ENCODE results near the gene RPS17. TPM values are rescaled to one million over a fixed set of nuclear protein-coding genes. Genes with fewer than 3 reads are reported as not detected.

RPS17 gene
- total and polyA plus RNA-seq, 8 donors = 1,218 to 2,546 (median 2,305) TPM

DNA sequence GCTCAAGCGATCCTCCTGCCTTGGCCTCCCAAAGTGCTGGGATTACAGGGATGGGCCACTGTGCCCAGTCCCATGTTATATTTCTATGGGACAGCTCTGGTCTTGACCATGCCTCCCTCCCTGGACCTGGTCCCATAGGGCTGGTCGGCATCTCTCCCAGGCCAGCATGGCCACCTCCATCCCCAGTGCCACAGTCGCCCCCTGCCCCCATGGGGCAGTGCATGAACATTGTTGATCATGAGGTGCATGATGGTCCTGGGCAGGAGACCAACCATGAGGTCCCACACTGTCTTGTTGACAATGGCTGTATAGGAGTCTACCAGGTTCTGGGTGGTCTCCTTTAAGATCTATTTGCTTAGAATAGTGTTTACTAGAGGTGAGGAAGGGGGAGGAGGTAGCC is 6.5 kb downstream of the RPS17 start:
- Histone ChIP-seq H3K27ac (no peak overlapping the region), H3K9me3 (no peaks in the 10 kb centered on the region), H3K27me3 (no peaks in the 10 kb centered on the region), H3K36me3 (peaks cover 0 to 62% of the 10 kb centered on the region in 2 donors), H3K4me1 (peaks cover 4 to 22% of the 10 kb centered on the region in 2 donors), H3K4me3 (no peak overlapping the region)
- intact Hi-C loops (cut with DNase I) = no loop called here
- DNase-seq (no peak), ATAC-seq (no peak)
- TF ChIP-seq, protein P1, sequence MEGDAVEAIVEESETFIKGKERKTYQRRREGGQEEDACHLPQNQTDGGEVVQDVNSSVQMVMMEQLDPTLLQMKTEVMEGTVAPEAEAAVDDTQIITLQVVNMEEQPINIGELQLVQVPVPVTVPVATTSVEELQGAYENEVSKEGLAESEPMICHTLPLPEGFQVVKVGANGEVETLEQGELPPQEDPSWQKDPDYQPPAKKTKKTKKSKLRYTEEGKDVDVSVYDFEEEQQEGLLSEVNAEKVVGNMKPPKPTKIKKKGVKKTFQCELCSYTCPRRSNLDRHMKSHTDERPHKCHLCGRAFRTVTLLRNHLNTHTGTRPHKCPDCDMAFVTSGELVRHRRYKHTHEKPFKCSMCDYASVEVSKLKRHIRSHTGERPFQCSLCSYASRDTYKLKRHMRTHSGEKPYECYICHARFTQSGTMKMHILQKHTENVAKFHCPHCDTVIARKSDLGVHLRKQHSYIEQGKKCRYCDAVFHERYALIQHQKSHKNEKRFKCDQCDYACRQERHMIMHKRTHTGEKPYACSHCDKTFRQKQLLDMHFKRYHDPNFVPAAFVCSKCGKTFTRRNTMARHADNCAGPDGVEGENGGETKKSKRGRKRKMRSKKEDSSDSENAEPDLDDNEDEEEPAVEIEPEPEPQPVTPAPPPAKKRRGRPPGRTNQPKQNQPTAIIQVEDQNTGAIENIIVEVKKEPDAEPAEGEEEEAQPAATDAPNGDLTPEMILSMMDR (IDR thresholded peaks at IDR 0.05) = no peak

DNA sequence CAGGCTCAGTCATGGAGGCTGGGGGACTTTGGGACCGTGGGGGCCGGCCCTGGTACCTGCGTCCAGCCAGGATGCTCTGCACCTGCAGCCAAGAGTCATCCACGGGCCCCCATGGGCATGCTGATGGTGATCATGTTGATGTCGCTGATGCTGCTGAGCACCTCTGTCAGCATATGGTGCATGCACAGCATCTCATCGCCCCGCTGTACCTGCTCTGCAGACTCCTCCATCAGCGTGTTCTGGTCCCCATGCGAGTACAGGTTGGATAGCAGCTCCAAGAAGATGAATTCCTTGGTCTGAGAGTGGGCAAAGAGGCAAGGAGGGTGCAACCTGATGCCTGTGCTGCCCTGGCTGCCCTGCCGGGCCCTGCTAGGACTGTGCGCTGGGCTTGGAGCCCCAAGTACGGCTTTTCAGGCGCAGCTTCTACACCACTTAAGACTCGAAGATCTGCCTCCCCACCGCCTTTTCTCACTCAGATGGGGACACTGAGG is 7.2 kb downstream of the RPS17 start:
- Histone ChIP-seq H3K27me3 (no peaks in the 10 kb centered on the region), H3K4me1 (peaks cover 0 to 14% of the 10 kb centered on the region in 2 donors), H3K4me3 (no peak overlapping the region), H3K27ac (no peak overlapping the region), H3K36me3 (peaks cover 0 to 54% of the 10 kb centered on the region in 2 donors), H3K9me3 (no peaks in the 10 kb centered on the region)
- ATAC-seq = no peak
- TF ChIP-seq, protein P1 (IDR thresholded peaks at IDR 0.05) = no peak
- intact Hi-C loops (cut with DNase I) = no loop called here
- no peak for DNase-seq

- no peak for DNase-seq
- H3K36me3 ChIP-seq = peaks cover 0 to 48% of the 10 kb centered on the region in 2 donors
- H3K4me1 ChIP-seq = peaks cover 0 to 9% of the 10 kb centered on the region in 2 donors
- H3K27me3 ChIP-seq = no peaks in the 10 kb centered on the region
- intact Hi-C loops (cut with DNase I) = no loop called here
- no peak overlapping the region for H3K4me3 ChIP-seq
- ATAC-seq = no peak
- no peaks in the 10 kb centered on the region for H3K9me3 ChIP-seq
- H3K27ac ChIP-seq = no peak overlapping the region
- TF ChIP-seq, protein P1 (IDR thresholded peaks at IDR 0.05) = no peak
Measured at GRCh38 chr15:82532383-82532990, 7.8 kb downstream of the RPS17 start.

- TF ChIP-seq, protein P1 (IDR thresholded peaks at IDR 0.05) = no peak
- ATAC-seq = no peak
- Histone ChIP-seq H3K27ac (no peak overlapping the region), H3K9me3 (no peaks in the 10 kb centered on the region), H3K4me3 (no peak overlapping the region), H3K36me3 (peaks cover 0 to 41% of the 10 kb centered on the region in 2 donors), H3K27me3 (no peaks in the 10 kb centered on the region), H3K4me1 (peaks cover 0 to 6% of the 10 kb centered on the region in 2 donors)
- intact Hi-C loops (cut with DNase I) = no loop called here
- no peak for DNase-seq
Measured at GRCh38 chr15:82531496-82532382, 8.5 kb downstream of the RPS17 start.
